Liver (tissue), 9 donors: Measurements from ENCODE around the gene CARD14. TPM values are rescaled to one million over a fixed set of nuclear protein-coding genes. Genes with fewer than 3 reads are reported as not detected.

ENCODE experiments used
- DNase-seq: peaks from one replicate; pipeline ENCODE4 v3.0.0-alpha.2; 2017; ENCODE audit warnings: low spot score
- H3K27ac ChIP-seq, 2 donors: one replicate each; pipeline ENCODE4 v1.7.0; 2013; ENCODE audit warnings: inconsistent platforms in 2 of 2, low read length in 2 of 2, control low read depth in 1 of 2, low read depth in 1 of 2, mild to moderate bottlenecking in 1 of 2
- H3K27me3 ChIP-seq, 4 donors: one replicate each; pipeline versions ENCODE4 v1.6.1 to v1.7.0; 2013; ENCODE audit warnings: low read length in 3 of 4, inconsistent platforms in 1 of 4, mild to moderate bottlenecking in 1 of 4, moderate library complexity in 1 of 4; ENCODE audit not compliant: control insufficient read depth in 4 of 4, insufficient read depth in 4 of 4
- H3K36me3 ChIP-seq, 4 donors: one replicate each; pipeline versions ENCODE4 v1.6.1 to v1.7.0; 2013; ENCODE audit warnings: low read length in 3 of 4, mild to moderate bottlenecking in 3 of 4, low read depth in 1 of 4, moderate library complexity in 1 of 4; ENCODE audit not compliant: control insufficient read depth in 4 of 4, insufficient read depth in 3 of 4
- H3K4me1 ChIP-seq, 4 donors: one replicate each; pipeline versions ENCODE4 v1.6.1 to v1.7.0; 2013; ENCODE audit warnings: low read length in 3 of 4, mild to moderate bottlenecking in 3 of 4, moderate library complexity in 1 of 4; ENCODE audit not compliant: control insufficient read depth in 4 of 4, insufficient read depth in 4 of 4
- H3K4me3 ChIP-seq, 3 donors: one replicate each; pipeline versions ENCODE4 v1.6.1 to v1.7.0; 2013; ENCODE audit warnings: low read length in 3 of 3, control low read depth in 1 of 3, low read depth in 1 of 3, mild to moderate bottlenecking in 1 of 3
- H3K9ac ChIP-seq, 2 donors: one replicate each; pipeline ENCODE4 v1.7.0; 2013; ENCODE audit warnings: low read length in 2 of 2, mild to moderate bottlenecking in 2 of 2, moderate library complexity in 2 of 2, control low read depth in 1 of 2, low read depth in 1 of 2
- H3K9me3 ChIP-seq, 4 donors: one replicate each; pipeline versions ENCODE4 v1.6.1 to v1.7.0; 2013; ENCODE audit warnings: low read length in 3 of 4; ENCODE audit not compliant: control insufficient read depth in 4 of 4
- ATF3 ChIP-seq: IDR thresholded peaks from 2 replicates; pipeline ENCODE4 v1.6.1; 2016; ENCODE audit warnings: antibody characterized with exemption
- EGR1 ChIP-seq, 2 donors: IDR thresholded peaks; 2 replicates each; pipeline ENCODE4 v1.6.1; 2016 to 2018; ENCODE audit warnings: antibody characterized with exemption in 2 of 2, low read depth in 2 of 2
- FOXA1 ChIP-seq: IDR thresholded peaks from 2 replicates; pipeline ENCODE4 v1.6.1; 2016; ENCODE audit warnings: antibody characterized with exemption
- FOXA2 ChIP-seq: IDR thresholded peaks from 2 replicates; pipeline ENCODE4 v1.6.1; 2016; ENCODE audit warnings: antibody characterized with exemption
- GABPA ChIP-seq, 2 donors: IDR thresholded peaks in 1 of 2; conservative IDR thresholded peaks in 1 of 2; 2 replicates each; pipeline ENCODE4 v1.6.1; 2016; ENCODE audit warnings: antibody characterized with exemption in 2 of 2, mild to moderate bottlenecking in 1 of 2, moderate library complexity in 1 of 2
- HNF4A ChIP-seq, 2 donors: conservative IDR thresholded peaks; 2 replicates each; pipeline ENCODE4 v1.6.1; 2016; ENCODE audit warnings: antibody characterized with exemption in 2 of 2, mild to moderate bottlenecking in 2 of 2
- HNF4G ChIP-seq: IDR thresholded peaks from 2 replicates; pipeline ENCODE4 v1.6.1; 2016; ENCODE audit warnings: antibody characterized with exemption
- JUND ChIP-seq, 2 donors: IDR thresholded peaks; 2 replicates each; pipeline ENCODE4 v1.6.1; 2016; ENCODE audit warnings: antibody characterized with exemption in 2 of 2
- MAX ChIP-seq: IDR thresholded peaks from 2 replicates; pipeline ENCODE4 v1.6.1; 2016; ENCODE audit warnings: antibody characterized with exemption
- NR2F2 ChIP-seq: IDR thresholded peaks from 2 replicates; pipeline ENCODE4 v1.6.1; 2016; ENCODE audit warnings: antibody characterized with exemption
- RAD21 ChIP-seq, 2 donors: IDR thresholded peaks; 2 replicates each; pipeline ENCODE4 v1.6.1; 2016; ENCODE audit warnings: antibody characterized with exemption in 2 of 2, mild to moderate bottlenecking in 2 of 2
- REST ChIP-seq: IDR thresholded peaks from 2 replicates; pipeline ENCODE4 v1.6.1; 2016; ENCODE audit warnings: antibody characterized with exemption, mild to moderate bottlenecking
- RXRA ChIP-seq, 2 donors: IDR thresholded peaks; 2 replicates each; pipeline ENCODE4 v1.6.1; 2017 to 2018; ENCODE audit warnings: antibody characterized with exemption in 2 of 2, mild to moderate bottlenecking in 1 of 2
- SP1 ChIP-seq: IDR thresholded peaks from 2 replicates; pipeline ENCODE4 v1.6.1; 2018; ENCODE audit warnings: antibody characterized with exemption, mild to moderate bottlenecking
- TAF1 ChIP-seq: conservative IDR thresholded peaks from 2 replicates; pipeline ENCODE4 v1.6.1; 2016; ENCODE audit warnings: antibody characterized with exemption, mild to moderate bottlenecking
- YY1 ChIP-seq: IDR thresholded peaks from 2 replicates; pipeline ENCODE4 v1.6.1; 2016; ENCODE audit warnings: antibody characterized with exemption, mild to moderate bottlenecking
- ZBTB33 ChIP-seq: IDR thresholded peaks from 2 replicates; pipeline ENCODE4 v1.6.1; 2016; ENCODE audit warnings: antibody characterized with exemption
- WGBS: extraction: QIAGEN DNeasy Blood & Tissue Kit; methylation state at CpG from one replicate; pipeline ENCODE4 v1.1.7; 2013; 5-methylcytosine and 5-hydroxymethylcytosine counted together
- polyA plus RNA-seq, 2 donors: library from polyadenylated mRNA; stranded (reverse) in 1 of 2; unstranded in 1 of 2; fragments of 200-250 nt in 1 of 2; fragments of >200 nt in 1 of 2; fragmentation: Nextera tagmentation in 1 of 2; extraction: Ambion mirVana in 1 of 2; gene quantifications; one replicate each; pipeline versions ENCODE4 v1.2.1 to v1.2.3, GENCODE V29; 2013 to 2015
- total RNA-seq, 2 donors: library from RNA; depleted of rRNA; stranded (reverse); fragments of >200 nt; gene quantifications; one replicate each; pipeline ENCODE4 v1.2.3, GENCODE V29; 2014
- TF ChIP-seq, protein P1 (sequence below): fragments of 150-350 bp; IDR thresholded peaks from 2 replicates; pipeline ENCODE4 v1.5.1; 2017; ENCODE audit warnings: improper control_type of control experiment, low read depth, low read length; ENCODE audit not compliant: missing input control
- donor health status: healthy.
- donor health status: healthy.
- donor health status: healthy.
- donor health status: healthy.
- donor health status: healthy.

The CARD14 gene
- total and polyA plus RNA-seq, 4 donors = 0.07 to 0.70 (median 0.29) TPM

GRCh38 chr17:80247561-80247960, 77.7 kb downstream of the CARD14 start:
- TF ChIP-seq YY1 (no peak), REST (no peak), EGR1 (IDR thresholded peaks at IDR 0.05; ENCODE audit: low read depth in 2 of 2) (no peak), JUND (IDR thresholded peaks at IDR 0.05) (no peak), RAD21 (IDR thresholded peaks at IDR 0.05) (no peak), FOXA1 (no peak), MAX (no peak), TAF1 (no peak), ATF3 (no peak)
- WGBS = 97% methylated on average over 17 of the region's 17 CpGs
- Histone ChIP-seq H3K4me1 (no peaks in the 10 kb centered on the region), H3K4me3 (no peak overlapping the region), H3K9me3 (no peaks in the 10 kb centered on the region), H3K36me3 (peaks cover 0 to 21% (median 1%) of the 10 kb centered on the region in 4 donors), H3K9ac (no peak overlapping the region), H3K27ac (no peak overlapping the region), H3K27me3 (no peaks in the 10 kb centered on the region)
- DNase-seq = no peak

- Histone ChIP-seq H3K4me1 (no peaks in the 10 kb centered on the region), H3K36me3 (peaks cover 0 to 21% (median under 1%) of the 10 kb centered on the region in 4 donors), H3K4me3 (no peak overlapping the region), H3K9me3 (no peaks in the 10 kb centered on the region), H3K9ac (no peak overlapping the region), H3K27ac (no peak overlapping the region), H3K27me3 (no peaks in the 10 kb centered on the region)
- no peak for DNase-seq
- WGBS = 96% methylated on average over 23 of the region's 23 CpGs
- TF ChIP-seq RAD21 (IDR thresholded peaks at IDR 0.05) = no peak
- no peak for TF ChIP-seq REST
- TF ChIP-seq YY1 = no peak
- TF ChIP-seq RXRA (IDR thresholded peaks at IDR 0.05) = no peak
- no peak for TF ChIP-seq SP1
- no peak for TF ChIP-seq HNF4A (conservative IDR thresholded peaks at IDR 0.05)
- TF ChIP-seq ATF3 = no peak
- TF ChIP-seq, protein P1, sequence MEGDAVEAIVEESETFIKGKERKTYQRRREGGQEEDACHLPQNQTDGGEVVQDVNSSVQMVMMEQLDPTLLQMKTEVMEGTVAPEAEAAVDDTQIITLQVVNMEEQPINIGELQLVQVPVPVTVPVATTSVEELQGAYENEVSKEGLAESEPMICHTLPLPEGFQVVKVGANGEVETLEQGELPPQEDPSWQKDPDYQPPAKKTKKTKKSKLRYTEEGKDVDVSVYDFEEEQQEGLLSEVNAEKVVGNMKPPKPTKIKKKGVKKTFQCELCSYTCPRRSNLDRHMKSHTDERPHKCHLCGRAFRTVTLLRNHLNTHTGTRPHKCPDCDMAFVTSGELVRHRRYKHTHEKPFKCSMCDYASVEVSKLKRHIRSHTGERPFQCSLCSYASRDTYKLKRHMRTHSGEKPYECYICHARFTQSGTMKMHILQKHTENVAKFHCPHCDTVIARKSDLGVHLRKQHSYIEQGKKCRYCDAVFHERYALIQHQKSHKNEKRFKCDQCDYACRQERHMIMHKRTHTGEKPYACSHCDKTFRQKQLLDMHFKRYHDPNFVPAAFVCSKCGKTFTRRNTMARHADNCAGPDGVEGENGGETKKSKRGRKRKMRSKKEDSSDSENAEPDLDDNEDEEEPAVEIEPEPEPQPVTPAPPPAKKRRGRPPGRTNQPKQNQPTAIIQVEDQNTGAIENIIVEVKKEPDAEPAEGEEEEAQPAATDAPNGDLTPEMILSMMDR = no peak
- TF ChIP-seq FOXA2 = no peak
- no peak for TF ChIP-seq MAX
- no peak for TF ChIP-seq ZBTB33
- TF ChIP-seq HNF4G = no peak
- no peak for TF ChIP-seq NR2F2
- no peak for TF ChIP-seq FOXA1
- no peak for TF ChIP-seq EGR1 (IDR thresholded peaks at IDR 0.05; ENCODE audit: low read depth in 2 of 2)
- no peak for TF ChIP-seq JUND (IDR thresholded peaks at IDR 0.05)
- TF ChIP-seq TAF1 = no peak
- no peak for TF ChIP-seq GABPA (IDR thresholded peaks at IDR 0.05 in 1 of 2, conservative IDR thresholded peaks at IDR 0.05 in 1 of 2)
Measured at GRCh38 chr17:80248001-80248893, 78.4 kb downstream of the CARD14 start.
